Osteocyte (in vitro differentiated cells): ENCODE results near the gene PLA2G12A. TPM values are rescaled to one million over a fixed set of nuclear protein-coding genes. Genes with fewer than 3 reads are reported as not detected.

Source experiments
- DNase-seq: peaks from one replicate; pipeline ENCODE4 v3.0.0; 2021; ENCODE audit warnings: mixed read lengths; ENCODE audit not compliant: unreplicated experiment; ENCODE audit errors: extremely low spot score
- H3K27ac Mint-ChIP-seq: one replicate; pipeline ENCODE4 v1.8.0; 2021; ENCODE audit warnings: mild to moderate bottlenecking, mixed read lengths; ENCODE audit not compliant: unreplicated experiment
- H3K27me3 Mint-ChIP-seq: one replicate; pipeline ENCODE4 v1.8.0; 2021; ENCODE audit warnings: mixed read lengths; ENCODE audit not compliant: unreplicated experiment
- H3K36me3 Mint-ChIP-seq: one replicate; pipeline ENCODE4 v1.8.0; 2021; ENCODE audit warnings: mixed read lengths; ENCODE audit not compliant: unreplicated experiment
- H3K4me1 Mint-ChIP-seq: one replicate; pipeline ENCODE4 v1.8.0; 2021; ENCODE audit warnings: mixed read lengths; ENCODE audit not compliant: unreplicated experiment
- H3K4me3 Mint-ChIP-seq: one replicate; pipeline ENCODE4 v1.8.0; 2021; ENCODE audit warnings: mild to moderate bottlenecking, moderate library complexity, mixed read lengths; ENCODE audit not compliant: unreplicated experiment
- H3K9me3 Mint-ChIP-seq: one replicate; pipeline ENCODE4 v1.8.0; 2021; ENCODE audit warnings: mixed read lengths; ENCODE audit not compliant: unreplicated experiment
- total RNA-seq: library from RNA; stranded (reverse); gene quantifications from 2 replicates; pipeline ENCODE4 v1.2.1, GENCODE V29; 2021
- TF ChIP-seq, protein P1 (sequence below): fragments of 200-600 bp; sonication (generic); IDR thresholded peaks from 2 replicates; pipeline ENCODE4 v1.5.0; 2021; ENCODE audit warnings: antibody characterized with exemption, mild to moderate bottlenecking, moderate library complexity

Gene PLA2G12A
- total RNA-seq, 1 donor from 2014 or later: 38.6 TPM

DNA sequence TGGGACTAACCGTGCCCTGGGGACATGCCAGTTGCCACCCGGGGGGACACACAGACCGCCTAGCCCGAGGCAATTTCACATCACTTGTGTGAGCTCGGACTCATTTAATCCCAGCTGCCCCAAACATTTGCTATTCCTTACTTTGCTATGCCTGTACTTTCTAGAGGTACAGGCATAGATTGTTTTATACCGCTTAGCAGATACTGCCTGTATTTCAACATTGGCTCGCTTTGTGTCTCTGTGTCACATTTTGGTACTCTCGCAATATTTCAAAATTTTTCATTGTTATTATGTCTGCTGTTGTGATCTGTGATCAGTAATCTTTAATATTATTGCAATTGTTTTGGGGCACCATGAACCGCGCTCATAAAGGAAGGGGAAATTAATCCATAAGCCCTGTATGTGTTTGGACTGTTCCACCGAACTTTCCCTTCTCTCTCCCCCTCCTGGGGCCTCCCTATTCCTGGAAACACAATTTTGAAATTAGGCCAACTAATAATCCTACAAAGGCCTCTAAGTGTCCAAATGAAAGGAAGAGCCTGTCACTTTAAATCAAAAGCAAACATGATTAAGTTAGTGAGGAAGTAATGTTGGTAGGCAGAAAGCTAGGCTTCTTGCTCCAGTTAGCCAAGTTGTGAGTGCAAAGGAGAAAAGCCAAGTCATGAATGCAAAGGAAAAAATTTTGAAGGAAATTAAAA, 26.1 kb downstream of the PLA2G12A start:
- Mint-ChIP-seq H3K9me3 (no peaks in the 10 kb centered on the region), H3K27ac (peak overlapping the region; percentile 96), H3K4me3 (peak overlapping the region; percentile 95), H3K27me3 (no peaks in the 10 kb centered on the region), H3K4me1 (peaks cover 25% of the 10 kb centered on the region), H3K36me3 (peaks cover 1% of the 10 kb centered on the region)
- TF ChIP-seq, protein P1, sequence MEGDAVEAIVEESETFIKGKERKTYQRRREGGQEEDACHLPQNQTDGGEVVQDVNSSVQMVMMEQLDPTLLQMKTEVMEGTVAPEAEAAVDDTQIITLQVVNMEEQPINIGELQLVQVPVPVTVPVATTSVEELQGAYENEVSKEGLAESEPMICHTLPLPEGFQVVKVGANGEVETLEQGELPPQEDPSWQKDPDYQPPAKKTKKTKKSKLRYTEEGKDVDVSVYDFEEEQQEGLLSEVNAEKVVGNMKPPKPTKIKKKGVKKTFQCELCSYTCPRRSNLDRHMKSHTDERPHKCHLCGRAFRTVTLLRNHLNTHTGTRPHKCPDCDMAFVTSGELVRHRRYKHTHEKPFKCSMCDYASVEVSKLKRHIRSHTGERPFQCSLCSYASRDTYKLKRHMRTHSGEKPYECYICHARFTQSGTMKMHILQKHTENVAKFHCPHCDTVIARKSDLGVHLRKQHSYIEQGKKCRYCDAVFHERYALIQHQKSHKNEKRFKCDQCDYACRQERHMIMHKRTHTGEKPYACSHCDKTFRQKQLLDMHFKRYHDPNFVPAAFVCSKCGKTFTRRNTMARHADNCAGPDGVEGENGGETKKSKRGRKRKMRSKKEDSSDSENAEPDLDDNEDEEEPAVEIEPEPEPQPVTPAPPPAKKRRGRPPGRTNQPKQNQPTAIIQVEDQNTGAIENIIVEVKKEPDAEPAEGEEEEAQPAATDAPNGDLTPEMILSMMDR: no peak
- DNase-seq: no peak

DNA sequence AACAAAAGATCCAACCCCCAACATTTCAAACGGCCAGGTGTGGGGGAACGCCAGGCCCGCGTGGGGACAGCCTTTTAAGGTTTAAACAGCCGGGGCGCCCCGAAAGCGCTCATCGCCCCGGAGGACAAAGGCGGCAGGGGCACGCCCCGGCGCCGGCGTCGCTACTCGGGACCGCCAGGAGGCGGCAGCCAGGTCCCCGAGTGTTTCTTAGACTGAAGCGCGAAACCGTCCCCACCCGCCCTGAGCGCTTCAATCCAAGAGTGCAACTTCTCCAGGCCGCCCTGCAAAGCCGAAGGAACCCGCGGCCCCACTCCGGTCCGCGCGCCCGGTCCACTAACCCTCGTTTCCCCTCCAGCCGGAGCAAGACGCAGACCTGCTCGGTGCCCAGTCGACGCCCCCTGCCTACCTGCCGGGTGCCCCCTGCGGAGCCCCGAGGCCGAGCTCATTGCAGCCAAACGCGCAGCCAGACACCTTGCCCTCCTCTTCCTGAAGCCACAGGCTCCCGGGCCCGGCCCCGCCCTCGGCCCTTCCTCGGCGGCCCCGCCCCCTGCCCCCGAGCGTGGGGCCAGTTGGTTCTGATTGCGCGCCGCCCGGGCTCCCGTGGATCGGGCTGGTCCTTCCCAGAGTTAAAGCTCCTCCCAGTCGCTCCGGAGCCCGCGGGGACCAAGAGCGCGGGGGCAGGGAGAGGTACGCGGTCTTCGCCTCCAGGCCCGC, 26.8 kb downstream of the PLA2G12A start, which contains the start of gene CASP6:
TSS of gene CASP6 (minus strand) at position 496 of the 714 bp plus-strand sequence. CDS start at position 446, 50 bp downstream.
- Mint-ChIP-seq H3K9me3 (no peaks in the 10 kb centered on the region), H3K27ac (peak within 1 kb of the TSS; percentile 96), H3K4me1 (peaks cover 25% of the 10 kb centered on the region), H3K36me3 (peaks cover 4% of the 10 kb centered on the region), H3K27me3 (no peaks in the 10 kb centered on the region), H3K4me3 (peak within 1 kb of the TSS; percentile 95)
- peak; percentile 91 for DNase-seq
- TF ChIP-seq, protein P1: peak; percentile 78

DNA sequence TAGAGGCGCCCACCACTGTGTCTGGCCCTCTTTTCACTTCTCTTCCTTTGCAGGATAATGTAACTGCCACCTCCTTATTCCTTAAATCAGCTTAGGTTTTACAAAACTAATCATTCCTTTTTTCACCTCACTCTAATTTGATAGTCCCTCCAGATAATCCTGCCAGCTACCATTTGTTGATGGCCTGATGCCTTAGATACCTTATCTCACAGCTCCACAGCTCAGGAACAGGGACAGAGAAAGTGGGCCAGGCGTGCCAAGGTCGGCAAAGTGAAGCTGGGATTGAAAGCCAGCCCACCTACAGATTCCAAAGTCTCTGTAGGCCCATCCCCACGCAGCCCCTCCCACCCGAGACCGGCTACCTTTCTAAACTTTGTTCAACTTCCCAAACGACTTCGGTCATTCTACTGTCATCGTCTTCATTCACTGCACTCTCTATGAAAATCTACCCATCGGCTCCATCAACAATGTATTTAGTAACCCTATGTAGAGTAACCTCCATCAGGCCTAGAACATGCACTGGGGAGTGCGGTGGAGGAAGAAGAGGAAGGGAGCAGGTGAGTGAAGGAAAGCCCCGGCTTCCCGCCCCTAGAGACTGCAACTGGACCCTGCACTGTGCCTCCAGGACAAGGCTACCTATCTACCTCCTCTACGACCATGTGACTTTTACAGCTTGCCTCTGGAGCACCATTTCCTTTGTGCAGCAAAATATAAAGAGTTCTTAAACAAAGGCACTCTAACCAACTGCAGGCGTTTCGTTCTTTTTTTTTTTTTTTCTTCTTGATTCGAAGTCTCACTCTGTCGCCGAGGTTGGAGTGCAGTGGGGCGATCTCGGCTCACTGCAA, 28.1 kb downstream of the PLA2G12A start:
- H3K9me3 Mint-ChIP-seq: no peaks in the 10 kb centered on the region
- TF ChIP-seq, protein P1: no peak
- peaks cover 25% of the 10 kb centered on the region for H3K4me1 Mint-ChIP-seq
- no peaks in the 10 kb centered on the region for H3K27me3 Mint-ChIP-seq
- peak overlapping the region; percentile 95 for H3K4me3 Mint-ChIP-seq
- H3K27ac Mint-ChIP-seq: peak overlapping the region; percentile 96
- DNase-seq: no peak
- H3K36me3 Mint-ChIP-seq: peaks cover 10% of the 10 kb centered on the region

DNA sequence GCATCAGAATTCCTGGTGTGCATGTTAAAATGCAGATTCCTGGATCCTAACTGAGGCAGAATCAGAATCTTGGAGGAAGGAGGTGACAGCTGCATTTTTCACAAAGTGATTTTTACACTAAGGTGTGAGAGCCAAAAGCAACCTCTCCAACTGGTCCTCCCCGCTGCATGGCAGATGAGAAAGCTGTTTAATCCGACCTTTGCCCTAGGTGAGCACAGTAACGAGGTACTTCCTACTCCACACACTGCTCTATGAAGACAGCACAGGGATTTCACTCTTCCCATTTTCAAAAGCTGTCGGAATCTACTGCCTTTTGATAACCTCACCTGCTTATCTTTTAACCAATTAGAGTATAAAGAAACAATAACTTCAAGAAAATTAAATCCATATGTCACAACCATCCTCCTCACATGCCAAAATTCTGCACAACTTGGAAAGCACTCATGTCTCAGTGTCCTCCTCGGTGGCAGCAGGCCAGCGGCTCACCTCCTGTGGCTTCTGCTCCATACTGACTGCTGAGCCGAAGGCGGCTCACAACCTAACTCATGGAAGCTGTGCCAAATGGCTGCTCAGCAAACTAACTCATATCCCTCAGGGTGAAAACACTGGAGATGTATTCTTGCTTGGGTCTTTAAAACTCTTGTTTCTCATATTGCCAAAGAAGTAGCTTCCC, 30.2 kb downstream of the PLA2G12A start:
- H3K27me3 Mint-ChIP-seq: no peaks in the 10 kb centered on the region
- no peaks in the 10 kb centered on the region for H3K9me3 Mint-ChIP-seq
- peaks cover 25% of the 10 kb centered on the region for H3K4me1 Mint-ChIP-seq
- H3K27ac Mint-ChIP-seq: no peak overlapping the region
- H3K36me3 Mint-ChIP-seq: peaks cover 13% of the 10 kb centered on the region
- DNase-seq: no peak
- TF ChIP-seq, protein P1: no peak
- H3K4me3 Mint-ChIP-seq: no peak overlapping the region
